Measurements from ENCODE around the gene ZDHHC7.

DNA sequence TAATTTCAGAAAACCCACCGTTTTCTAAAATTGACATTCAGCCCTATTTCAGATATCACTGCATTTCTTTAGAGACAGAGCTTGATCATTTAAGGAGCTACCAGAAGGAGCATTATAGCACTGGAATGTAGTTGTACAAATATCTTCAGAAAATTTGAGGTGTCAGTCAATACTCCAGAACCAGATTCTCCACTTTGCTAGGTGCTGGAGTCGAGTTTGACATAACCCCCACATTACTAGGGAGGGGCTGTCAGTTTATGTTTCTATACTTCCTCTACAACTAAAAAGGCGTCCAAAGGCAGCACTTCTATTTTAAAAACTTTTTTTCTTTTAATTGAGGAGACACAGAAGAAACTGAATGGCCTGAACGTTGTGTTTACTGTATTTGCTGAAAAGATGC, 15.4 kb upstream of the ZDHHC7 start:
- TF ChIP-seq CTCF (IDR thresholded peaks at IDR 0.05) (no peak), POLR2A (IDR thresholded peaks at IDR 0.05) (no peak)

All from thyroid gland (tissue), 4 donors.